LoVo (cell line): ENCODE results near the gene TM9SF3.
"Not testable (repeated sequence)": the region's sequence is repeated elsewhere in the genome, so short reads cannot be mapped to it uniquely, and the experiment has no call there.

Experiments used
- DNase-seq: peaks from one replicate; pipeline ENCODE4 v3.0.0-alpha.2; 2016; ENCODE audit warnings: low spot score

Gene TM9SF3

DNA sequence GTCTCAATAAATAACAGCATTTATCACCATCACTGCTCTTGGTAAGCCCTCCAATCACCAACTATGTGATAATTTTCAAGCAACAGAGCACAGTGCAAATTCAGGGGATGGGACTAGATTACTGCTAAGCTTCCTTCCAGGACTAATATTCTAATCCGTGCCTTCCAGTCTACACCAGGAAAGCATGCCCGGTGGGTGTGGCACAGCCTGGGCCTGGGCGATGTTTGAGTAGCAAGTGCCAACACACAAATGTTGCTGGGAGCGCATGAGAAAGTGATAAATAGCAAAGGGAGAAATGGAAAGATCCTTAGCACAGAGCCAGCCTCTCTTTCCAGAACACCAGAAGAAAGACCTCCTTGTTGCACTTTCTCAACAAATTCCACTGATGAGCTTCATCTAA lies 13.5 kb upstream of the TM9SF3 start:
- no peak for DNase-seq

DNA sequence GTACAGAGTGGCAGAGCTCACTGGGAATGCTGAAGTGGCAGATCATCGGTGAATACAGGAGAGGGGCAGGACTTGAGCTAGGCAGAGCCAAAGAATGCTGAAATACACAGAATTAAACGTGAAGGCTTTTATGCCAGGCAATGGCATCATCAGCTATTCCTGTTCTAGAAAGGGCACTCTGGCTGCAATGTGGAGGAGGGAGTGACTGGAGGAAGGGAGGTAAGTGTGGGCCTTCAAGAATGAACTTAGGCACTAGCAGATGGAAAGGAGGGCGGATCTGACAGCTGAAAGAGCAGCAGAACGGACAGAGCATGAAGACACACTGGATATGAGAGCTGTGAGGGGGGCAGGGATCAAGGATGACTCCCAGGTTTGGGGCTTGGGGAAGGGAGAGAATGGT lies 12.0 kb upstream of the TM9SF3 start:
- DNase-seq, result no peak

DNA sequence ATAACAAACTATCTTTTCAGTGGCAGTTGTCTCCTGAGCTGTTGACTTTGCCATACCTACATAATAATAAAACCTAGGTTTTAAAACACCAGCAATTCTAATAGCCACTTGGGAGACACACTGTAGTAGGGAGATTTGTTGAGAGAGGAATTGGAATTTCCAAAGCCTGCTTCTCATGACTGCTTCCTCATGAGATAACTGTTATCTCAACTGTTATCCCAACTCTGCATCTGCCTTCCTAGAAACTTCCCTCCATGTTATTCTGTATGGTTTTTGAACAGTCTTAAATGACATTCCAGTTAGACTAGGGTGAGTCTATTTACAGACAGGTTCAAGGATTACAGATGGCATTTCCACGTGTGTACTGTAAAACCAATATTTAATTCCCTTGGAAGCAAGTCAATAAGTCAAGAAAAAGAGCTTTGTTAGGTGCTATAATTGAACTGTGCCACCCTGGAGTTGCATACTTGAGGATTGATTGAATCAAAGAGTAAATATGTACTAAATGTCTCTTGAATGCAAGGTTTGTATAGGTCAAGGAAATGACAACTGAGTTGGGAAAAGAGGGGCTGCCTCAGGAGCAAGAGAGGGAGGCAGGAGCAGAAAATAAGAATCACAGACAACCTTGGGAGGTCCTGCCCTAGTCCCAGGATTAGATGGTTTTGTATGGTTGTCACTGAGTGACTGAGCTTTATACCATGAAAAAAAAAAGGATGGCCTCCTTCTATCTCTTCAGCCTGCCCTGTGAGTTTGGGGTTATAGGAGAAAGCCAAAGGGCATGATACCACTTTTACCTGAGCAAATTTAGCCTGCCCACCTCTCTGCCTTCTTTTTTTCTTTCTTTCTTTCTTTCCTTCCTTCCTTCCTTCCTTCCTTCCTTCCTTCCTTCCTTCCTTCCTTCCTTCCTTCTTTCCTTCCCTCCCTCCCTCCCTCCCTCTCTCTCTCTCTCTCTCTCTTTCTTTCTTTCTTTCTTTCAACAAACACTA lies 9.9 kb upstream of the TM9SF3 start:
- no peak for DNase-seq

DNA sequence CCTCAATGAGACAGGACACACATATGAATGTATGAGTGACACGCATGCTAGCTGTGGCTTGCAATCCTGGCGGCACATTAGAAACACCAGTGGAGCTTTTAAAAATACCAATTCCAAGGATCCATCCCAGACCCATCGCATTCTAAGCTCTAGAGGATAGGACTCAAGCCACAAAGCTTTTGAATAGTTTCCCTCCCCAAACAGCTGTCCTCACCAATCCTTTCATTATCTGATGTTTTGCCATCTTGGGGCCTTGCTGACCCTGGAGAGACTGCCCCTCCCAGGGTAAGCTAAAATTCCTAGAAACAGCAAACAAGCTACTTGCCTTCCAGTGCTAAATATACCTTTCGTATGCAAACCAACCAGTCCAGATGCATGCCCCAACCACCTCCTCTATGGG lies 8.9 kb upstream of the TM9SF3 start:
- DNase-seq, result no peak

DNA sequence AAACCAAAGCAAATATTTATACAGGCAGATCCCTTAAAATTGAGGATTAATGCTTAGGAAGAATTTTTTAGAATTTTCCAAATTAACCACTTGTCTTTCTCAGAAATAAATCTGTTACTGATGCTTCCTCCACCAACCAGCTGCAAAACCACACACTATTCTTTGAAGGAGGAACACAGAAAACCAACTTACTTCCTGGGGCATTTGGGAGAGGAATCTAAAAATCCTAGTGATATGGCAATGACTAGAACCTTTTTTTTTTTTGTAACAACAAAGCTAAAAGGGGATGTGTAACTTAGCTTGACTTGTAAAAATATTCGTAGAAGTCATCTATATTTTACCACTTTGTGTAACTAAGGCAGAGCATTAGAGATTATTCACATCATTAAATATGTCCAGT lies 5.1 kb upstream of the TM9SF3 start:
- no peak for DNase-seq

DNA sequence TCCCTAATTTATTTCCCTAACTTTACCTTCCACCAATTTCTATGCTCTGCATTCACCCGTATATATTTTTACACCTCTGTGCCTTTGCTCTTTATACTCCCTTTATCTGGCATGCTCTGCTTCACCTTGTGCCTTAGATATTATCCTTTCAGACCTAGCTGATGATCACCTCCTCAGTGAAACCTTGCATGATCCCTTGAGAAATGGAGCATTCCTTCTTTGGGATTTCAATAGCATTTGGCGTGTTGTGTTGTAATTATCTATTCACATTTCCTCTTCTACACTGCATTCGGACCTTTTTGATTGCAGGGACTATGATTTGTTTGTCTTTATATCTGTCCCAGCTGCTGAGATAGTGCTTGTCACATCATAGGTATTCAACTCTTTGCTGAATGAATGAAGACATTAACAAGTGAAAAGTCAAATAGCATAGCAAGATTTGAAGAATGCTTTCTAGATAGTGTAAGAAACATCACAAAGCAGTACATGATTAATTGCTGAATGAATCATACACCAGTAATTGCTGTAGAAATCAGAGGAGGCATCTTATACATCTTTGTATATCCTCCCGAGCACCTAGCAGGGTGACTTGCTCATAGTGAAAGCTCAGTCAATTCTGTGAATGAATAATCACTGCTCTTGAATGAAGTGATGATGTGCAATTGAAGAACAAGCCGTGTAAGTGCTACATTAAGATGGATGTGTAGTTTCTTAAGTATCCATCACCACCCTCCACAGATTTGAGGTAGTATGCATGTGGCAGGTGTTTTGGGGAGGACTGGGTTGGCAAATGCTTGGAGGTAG lies 2.0 kb upstream of the TM9SF3 start:
- no peak for DNase-seq

DNA sequence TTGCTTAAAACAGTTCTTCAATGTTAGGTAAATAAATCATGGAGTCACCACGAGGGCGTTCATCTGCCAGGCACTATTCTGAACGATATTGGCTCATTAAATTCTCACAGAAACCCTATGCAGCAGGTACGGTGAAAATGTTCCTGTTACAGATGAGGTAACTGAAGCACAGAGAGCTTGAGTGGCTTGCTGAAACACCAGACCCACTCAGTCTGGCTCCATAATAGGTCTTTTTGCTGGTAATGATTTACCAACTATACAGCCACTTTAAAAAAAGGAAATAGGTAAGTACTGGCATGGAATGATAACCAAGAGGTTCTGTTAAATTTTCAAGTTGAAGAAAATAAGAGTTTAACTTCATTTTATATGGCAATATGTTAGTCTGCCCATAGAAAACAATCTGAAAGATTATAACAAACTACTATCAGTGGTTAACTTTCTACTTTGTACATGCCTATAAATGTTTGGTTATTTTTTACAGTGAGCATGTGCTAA lies 1.3 kb upstream of the TM9SF3 start:
- peak; percentile 18 for DNase-seq

DNA sequence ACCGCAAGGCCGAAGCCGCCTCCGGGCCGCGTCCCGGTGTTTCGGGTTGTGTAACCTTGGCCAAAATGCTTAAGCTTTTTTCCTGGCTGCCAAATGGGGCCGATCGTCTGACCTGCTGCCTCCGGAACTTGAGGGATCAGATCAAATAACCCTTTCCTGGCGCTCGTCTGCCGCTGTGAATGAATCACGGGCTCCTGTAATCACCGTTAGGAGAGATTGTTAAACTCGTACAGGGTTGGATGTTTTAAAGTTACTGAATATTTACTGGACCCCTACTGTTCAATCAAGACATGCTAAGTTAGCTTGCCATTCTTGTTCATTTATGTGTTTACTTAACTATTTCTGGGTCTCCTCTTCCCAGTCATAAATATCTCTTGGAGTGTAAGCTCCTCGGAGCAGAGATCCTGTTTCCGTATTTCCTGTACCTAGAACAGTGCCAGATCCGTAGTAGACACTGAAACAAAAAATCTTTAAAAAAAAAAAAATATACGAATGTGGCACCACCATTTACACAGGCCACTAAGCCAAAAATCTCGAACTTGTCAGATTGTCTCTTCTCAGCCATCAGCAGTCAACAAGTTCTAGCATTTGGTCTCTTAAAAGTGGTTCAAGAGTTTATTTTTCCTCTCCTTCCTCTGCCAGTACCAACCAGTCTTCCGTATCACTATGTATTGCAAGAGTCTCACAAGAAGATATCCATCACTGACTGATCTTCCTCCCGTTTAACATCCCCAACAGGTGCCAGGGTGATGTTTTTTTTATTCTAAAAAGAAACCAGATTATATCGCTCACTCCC lies 650 bp upstream of the TM9SF3 start:
- DNase-seq, result peak; percentile 72

DNA sequence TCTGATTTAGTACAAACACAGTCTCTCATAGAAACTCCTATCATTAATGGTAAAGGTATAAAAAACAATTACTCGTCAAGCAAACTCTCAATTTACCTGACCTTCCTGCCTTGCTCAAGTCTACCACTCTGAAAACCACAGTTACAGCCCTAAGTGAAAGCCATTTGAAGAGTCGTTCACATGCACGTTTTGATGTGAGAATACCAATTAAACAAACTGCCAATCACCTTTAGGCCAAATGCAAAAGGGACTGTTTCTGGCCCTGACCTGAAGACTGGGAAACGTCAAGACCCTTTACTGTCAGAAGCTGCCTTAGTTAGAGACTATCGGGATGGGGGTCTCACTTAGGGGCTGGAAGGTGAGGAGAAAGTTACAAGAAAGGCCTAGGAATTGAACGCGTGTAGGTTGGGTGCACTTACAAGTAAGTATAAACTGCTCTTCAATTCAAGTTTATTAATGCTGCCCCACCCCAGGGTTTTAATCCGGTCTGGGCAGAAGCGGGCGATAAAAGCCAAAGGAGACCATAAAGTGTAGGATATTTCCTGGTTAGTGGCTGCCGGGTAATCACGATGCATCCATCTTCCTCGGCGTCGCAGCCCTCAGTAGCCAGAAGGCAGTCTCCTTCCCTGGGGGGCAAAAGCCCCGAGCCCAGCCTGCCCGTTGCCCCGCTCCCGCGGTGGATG lies 935 bp downstream of the TM9SF3 start:
- peak; percentile 53 for DNase-seq

DNA sequence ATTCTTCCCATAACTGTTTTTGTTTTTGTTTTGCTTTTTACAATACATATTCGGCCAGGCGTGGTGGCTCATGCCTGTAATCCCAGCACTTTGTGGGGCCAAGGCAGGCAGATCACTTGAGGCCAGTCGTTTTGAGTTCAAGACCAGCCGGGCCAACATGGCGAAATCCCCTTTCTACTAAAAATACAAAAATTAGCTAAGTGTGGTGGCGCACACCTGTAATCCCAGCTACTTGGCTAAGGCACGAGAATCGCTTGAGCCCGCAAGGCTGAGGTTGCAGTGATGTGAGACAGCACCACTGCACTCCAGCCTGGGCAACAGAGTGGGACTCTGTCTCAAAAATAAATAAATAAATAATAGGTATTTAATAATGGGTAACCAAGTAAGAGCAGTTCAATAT lies 2.3 kb downstream of the TM9SF3 start:
- DNase-seq, result no peak

DNA sequence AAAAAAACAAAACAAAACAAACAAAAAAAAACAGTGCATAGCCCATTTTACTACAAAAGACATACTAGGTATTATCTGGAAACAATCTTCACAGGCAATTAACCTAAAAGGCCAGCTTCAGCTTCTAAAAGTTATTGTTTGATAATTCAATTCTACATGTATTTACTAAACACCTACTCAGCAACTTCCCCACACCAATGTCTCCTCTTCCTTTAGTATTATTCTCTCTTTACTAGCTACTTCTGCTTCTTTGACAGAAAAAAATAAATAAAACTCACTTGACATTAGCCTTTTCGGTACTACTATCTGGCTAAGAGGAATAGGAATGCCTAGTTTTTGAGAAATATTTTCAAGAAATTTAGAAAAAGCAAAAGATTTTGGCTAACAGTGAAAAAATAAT lies 2.8 kb downstream of the TM9SF3 start:
- DNase-seq, result no peak

DNA sequence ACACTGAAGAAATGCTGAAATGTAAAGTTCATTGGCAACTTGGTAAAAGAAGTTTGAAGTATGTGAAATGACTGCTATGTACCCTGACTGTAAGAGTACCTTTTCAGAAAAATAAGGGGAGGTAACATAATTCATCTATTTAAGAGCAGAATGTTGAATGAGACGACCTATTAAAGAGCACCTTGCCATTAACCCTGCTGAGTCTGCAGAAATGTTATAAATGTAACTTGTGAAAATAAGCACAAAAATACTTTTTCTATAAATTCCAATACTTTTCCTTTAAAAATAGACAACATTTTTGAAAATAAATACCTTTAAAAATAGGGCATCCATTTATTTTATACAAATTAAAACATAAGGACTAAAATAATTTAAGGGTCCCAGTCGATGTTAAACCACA lies 7.7 kb downstream of the TM9SF3 start:
- no peak for DNase-seq

DNA sequence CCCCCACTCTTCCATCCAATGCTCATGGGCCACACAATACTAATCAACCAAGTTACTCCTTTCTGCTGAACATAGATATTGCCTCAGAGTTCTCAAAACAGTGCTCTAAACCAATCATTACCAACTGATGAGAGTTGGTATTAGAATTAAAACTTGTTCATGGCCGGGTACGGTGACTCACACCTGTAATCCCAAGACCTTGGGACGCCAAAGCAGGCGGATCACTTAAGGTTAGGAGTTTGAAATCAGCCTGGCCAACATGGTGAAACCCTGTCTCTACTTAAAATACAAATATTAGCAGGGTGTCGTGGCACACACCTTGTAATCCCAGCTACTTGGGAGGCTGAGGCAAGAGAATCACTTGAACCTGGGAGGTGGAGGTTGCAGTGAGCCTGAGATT lies 8.2 kb downstream of the TM9SF3 start:
- DNase-seq, result no peak

DNA sequence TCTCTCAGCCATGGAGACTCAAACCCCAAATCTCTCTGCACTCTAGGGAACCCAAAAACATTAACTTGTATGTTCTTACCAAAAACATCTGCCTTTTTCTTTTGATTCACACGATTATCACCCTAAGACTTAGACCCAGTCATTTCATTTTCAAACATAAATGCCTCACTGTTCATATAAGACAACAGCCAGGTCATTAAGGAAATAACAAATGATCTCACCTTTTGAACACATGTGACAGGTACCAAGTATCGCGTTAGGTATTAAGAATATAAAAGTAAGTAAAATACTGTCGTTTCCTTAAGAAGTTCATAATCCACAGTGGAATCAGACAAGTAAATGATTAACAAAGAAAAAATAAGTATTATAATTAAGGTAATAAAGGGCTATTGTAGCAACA lies 8.8 kb downstream of the TM9SF3 start:
- no peak for DNase-seq

DNA sequence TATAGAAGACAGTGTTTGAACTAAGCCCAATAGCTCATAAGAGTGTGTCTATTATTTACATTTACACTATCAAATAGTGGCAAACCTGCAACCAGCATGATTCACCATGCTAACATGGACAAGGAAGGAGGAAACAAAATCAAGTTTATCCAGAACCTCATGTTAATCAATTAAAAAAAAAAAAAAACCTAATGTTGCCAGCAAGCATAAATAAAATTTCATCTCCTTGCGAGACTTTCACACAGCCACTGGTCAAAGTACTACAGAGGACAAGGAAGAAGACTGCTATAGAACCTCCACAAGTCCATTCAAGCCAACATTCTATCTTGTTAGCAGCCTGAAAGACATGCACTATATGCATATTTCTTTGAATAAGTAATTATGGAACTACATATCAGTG lies 9.7 kb downstream of the TM9SF3 start:
- peak; percentile 20 for DNase-seq

DNA sequence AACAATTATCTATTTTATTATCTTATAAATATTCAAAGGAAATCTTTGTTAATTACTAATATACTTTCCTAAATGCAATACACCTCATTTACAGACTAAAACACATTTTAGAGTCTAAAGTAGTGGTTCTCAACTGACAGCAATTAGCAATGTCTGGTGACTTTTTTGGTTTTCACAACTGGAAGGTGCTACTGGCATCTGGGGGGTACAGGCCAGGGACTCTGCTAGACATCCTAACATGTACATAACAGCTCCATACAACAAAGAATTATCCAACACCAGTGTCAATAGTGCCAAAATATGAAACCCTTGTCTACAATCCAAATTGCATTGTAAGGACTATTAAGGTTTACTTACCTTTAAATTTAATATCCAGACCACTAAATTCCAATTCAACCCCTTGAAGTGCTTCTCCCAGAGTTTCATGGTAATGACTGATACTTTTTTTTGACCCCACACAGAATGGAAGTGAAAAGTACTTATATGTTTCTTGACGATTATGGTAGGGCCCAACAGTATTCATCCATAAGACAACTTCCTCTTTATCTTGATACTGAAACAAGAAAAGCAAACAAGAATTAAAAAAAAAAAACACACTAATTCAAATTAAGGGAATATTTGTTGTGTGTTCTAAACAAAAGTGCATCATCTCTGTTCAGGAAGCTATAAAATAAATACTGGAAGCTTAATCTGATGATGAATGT lies 10.4 kb downstream of the TM9SF3 start:
- DNase-seq, result no peak

DNA sequence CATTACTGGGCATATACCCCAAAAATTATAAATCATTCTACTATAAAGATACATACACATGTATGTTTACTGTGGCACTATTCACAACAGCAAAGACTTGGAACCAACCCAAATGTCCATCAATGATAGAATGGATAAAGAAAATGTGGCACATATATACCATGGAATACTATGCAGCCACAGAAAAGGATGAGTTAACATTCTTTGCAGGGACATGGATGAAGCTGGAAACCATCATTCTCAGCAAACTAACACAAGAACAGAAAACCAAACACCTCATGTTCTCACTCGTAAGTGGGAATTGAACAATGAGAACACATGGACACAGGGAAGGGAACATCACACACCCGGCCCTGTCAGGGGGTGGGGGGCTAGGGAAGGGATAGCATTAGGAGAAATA lies 12.2 kb downstream of the TM9SF3 start:
- not testable (repeated sequence) for DNase-seq

DNA sequence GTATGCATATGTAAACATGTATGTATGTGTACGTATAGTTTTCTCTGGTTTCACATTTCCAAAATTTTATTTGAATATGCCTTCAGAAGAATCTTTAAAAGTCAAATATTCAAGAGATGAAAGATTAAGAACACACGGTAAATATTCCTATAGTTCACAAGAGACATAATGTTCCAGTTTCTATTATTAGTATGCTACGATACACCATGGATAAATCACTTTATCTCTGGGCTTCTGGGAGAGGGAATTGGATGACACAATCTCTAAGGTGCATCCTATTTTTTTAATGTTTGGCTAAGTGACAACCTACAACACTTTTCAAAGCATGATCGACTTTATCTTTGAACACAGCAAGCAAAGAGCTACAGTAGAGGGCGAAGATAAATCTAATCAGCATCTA lies 13.8 kb downstream of the TM9SF3 start:
- no peak for DNase-seq

DNA sequence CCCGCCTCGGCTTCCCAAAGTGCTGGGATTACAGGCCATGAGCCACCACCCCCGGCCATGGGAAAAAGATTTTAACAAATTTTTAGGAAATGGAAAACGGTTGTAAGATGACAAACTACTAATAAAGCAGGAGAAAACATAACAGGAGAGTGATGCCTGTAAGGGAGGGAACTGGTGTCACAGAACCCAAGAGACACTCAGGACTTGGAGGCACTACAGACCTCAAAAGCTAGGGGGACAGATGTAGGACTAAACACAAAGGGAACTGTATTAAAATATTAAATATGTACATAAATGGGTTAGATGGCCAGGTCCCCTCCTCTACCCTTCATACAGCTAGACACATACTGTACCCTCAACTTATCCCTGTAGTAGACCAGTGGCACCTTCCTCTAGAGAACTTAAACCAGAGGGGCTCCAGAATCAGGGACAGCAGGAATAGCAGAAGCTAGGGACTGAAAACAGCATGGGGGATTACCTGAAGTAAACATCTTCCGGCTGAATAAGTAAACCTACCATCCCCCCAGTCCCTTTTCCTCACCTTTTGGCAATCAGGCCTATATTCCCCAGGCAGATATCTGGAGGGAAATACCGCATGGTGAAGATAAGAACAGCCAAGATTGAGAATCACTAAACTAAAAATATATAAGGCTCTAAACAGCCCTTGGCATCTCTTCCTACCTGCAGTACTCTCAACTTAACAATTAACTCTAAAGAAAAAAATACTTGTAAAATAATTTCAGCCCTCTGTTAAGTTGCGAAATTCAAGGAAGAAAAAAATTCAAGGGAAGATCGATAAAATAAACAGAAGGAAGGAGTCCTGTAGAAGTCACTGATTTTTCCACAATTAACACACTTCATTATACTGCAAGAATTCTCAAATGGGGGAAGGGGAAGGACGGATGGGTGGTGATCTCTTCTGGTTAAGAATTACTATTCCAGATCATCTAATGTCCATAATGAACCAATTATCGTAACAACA lies 15.5 kb downstream of the TM9SF3 start:
- no peak for DNase-seq

DNA sequence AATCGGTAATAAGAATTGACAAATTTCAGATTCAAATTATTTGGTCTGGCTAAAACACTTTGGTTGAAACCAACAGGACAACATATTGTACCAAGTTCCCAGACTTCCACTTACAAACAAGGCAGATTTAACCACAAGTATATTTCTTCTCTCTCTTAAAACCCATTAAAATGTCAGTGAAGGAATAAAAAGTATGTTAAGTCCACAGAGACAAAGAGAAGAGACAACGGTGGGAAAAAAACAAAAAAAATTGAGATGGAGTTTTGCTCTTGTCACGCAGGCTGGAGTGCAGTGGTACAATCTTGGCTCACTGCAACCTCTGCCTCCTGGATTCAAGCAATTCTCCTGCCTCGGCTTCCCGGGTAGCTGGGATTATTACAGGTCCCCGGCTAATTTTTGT lies 16.3 kb downstream of the TM9SF3 start:
- no peak for DNase-seq
